ENCODE results near the gene FGF14.
A peak's percentile ranks its signal among the peaks of the same experiment; 100 is the strongest.

FGF14 gene

DNA sequence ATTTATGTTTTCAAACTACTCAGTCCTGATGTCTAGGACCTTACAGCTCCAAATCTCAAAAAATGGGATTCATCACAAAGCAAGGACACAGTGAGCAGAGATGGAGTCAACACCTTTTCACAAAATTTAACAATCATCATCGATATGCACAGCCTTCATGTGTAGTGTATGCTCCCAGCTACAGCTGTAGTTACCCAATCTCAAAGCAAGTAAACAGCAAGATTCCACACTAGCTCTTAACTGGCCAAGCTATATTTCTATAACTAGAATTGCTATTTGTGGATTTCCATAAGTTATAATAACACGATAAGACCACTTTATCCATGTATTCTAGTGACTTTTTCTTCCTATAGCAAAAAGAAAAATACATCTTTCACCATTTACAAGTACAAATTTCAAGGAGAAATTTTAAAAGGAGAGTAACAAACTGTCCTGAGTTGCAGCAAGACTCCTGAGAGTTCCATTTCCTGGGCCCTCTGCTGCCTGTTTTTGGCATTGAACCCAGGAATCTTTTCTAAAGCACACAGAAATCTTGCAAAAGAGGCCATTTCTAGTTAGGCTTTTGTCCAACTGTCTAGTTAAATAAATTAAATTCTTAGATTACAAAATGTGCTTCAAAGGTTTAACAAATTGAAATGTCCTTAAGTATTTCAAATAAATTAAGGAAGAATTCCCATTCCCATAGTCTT is 460.6 kb downstream of the FGF14 start:
- H3K36me3 Mint-ChIP-seq, result no peaks in the 10 kb centered on the region
- no peak overlapping the region for H3K4me3 Mint-ChIP-seq
- H3K27ac Mint-ChIP-seq, result no peak overlapping the region
- H3K9me3 Mint-ChIP-seq, result no peaks in the 10 kb centered on the region
- ATAC-seq (replicated peaks) (no peak), DNase-seq (no peak)
- peaks cover 4 to 10% of the 10 kb centered on the region in 2 donors for H3K27me3 Mint-ChIP-seq
- H3K4me1 Mint-ChIP-seq, result no peaks in the 10 kb centered on the region

DNA sequence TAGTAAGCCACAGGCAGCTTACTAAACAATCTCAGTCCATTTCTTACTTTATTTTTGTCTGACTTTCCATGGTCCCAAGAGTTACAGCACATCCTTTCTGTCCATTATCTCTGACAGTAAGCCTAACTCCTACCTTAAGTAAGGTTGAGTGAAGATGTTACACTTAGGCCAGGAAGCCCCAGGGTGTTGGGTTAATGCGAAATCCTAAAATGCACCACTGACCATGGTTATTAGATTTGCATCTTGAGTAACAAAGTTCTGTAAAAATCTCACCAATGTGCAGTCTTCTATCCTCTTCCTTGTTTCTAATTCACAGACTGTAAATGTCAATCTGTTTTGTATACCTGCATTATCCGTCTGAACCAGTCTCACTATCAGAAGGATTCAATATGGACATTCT is 462.5 kb downstream of the FGF14 start:
- no peak for DNase-seq
- Mint-ChIP-seq H3K9me3 (peaks cover 0 to 4% of the 10 kb centered on the region in 2 donors), H3K4me3 (no peak overlapping the region), H3K27me3 (peaks cover 4 to 10% of the 10 kb centered on the region in 2 donors), H3K4me1 (no peaks in the 10 kb centered on the region), H3K27ac (no peak overlapping the region), H3K36me3 (no peaks in the 10 kb centered on the region)
- no peak for ATAC-seq (replicated peaks)

DNA sequence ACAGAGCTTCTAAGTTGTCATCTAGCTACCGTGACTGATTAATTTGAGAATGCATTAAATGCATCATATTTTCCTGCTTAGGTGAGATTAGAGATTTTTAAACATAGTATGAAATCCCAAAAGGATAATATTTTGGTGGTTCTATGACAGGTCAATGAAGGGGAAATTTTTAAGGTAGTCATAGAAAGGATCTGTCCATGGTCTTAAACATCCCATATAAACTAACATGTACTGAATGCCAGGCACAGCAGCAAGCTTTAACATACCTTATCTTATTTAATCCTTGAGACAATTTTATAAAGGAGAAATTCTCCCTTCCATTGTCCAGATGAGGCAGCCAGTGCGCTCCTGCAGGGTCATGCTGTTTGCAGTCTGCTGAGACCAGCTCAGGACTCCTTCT is 466.0 kb downstream of the FGF14 start:
- DNase-seq (no peak), ATAC-seq (replicated peaks) (no peak)
- H3K27ac Mint-ChIP-seq, result no peak overlapping the region
- peaks cover 4 to 10% of the 10 kb centered on the region in 2 donors for H3K27me3 Mint-ChIP-seq
- no peak overlapping the region for H3K4me3 Mint-ChIP-seq
- no peaks in the 10 kb centered on the region for H3K36me3 Mint-ChIP-seq
- H3K4me1 Mint-ChIP-seq, result no peaks in the 10 kb centered on the region
- peaks cover 0 to 4% of the 10 kb centered on the region in 2 donors for H3K9me3 Mint-ChIP-seq

DNA sequence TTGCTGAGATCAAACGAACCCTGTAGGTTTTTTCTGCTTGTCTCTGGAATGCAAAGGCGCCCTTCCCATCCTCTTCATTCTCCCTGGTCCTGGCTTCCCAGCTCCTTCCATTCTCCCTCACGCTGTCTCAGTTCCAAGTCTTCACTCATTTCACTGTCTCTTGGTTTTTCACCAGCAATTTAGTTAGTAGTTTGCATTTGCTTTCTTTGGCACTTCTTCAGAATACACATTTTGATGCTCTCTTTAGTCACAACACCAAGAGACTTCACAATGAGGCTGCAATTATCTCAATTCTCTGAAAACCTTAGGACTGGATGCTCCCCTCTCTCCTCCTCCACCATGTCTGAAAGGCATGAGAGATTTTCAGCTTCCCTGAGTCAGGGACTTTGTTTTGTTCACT is 470.7 kb downstream of the FGF14 start:
- Mint-ChIP-seq H3K27ac (no peak overlapping the region), H3K36me3 (no peaks in the 10 kb centered on the region), H3K9me3 (peaks cover 0 to 4% of the 10 kb centered on the region in 2 donors), H3K27me3 (peaks cover 0 to 9% of the 10 kb centered on the region in 2 donors), H3K4me1 (no peaks in the 10 kb centered on the region), H3K4me3 (no peak overlapping the region)
- no peak for DNase-seq
- ATAC-seq (replicated peaks), result no peak

DNA sequence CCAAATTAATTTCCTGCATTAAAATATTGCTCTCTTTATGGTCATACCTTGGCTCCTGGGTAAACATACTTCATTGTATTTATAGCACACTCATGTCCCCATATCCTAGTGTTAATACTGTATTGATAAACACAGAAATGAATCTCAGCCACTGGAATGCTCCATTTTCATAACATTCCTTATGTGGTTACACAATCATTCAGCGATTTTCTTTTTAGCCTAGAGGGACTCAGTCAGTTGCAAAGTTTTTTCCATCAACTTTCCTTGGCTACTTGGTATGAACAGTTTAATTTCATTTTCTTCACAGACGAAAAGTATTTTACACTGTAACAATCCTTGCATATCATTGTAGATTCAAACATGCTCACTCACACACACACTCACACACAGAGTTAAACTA is 471.5 kb downstream of the FGF14 start:
- no peak for ATAC-seq (replicated peaks)
- no peak for DNase-seq

DNA sequence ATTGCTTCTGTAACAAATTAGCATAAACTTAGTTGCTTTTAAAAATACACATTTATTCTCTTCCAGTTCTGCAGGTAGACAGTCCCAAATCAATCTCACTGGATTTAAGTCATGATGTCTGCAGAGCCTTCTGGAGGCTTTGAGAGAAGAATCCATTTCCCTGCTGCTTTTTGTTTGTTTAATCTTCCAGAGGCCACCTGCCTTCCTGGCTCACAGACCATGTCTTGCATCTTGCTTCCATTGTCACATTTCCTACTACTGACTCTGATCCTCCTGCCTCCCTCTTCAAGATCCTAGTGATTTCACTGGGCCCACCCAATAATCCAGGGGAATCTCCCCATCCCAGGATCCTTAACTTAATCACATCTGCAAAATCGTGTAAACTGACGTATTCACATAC is 476.1 kb downstream of the FGF14 start:
- H3K27me3 Mint-ChIP-seq, result peaks cover 7 to 23% of the 10 kb centered on the region in 2 donors

More for the DNA sequence above, 471.5 kb downstream of the FGF14 start:
- Mint-ChIP-seq H3K27ac (no peak overlapping the region), H3K27me3 (peaks cover 0 to 10% of the 10 kb centered on the region in 2 donors), H3K4me1 (no peaks in the 10 kb centered on the region), H3K4me3 (no peak overlapping the region), H3K36me3 (no peaks in the 10 kb centered on the region), H3K9me3 (no peaks in the 10 kb centered on the region)

DNA sequence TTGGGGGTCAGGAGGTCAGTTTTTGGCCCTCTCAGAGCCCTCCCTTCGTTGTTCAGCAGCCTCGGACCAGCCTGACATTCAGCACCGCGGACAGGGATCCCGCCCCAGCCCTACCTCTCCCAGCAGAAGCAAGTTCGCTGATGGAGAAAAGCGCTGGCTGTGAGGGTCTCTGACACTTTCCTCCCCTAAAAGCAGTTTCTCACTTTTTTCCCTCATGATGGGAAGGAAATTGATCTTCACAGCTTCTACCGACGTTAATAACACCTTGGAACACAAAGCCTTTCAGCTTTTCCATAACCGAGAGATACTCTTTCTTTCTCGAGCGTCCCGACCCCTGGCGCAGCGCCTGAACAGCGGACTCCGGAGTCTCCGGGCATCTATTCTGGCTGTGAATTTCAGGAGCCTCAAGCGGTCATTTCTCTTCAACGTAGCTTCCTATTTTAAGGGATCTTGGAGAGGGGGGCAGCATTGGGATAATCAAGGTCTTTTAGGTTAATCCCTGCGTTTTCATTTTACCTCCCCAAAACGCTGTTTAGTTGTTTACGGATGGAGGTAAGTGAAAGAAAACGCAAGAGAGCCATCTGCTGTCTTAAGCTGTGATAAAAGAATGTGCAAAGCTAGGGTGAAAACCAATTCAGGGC is 482.2 kb downstream of the FGF14 start:
- Mint-ChIP-seq H3K27me3 (peaks cover 44 to 47% of the 10 kb centered on the region in 2 donors), H3K36me3 (no peaks in the 10 kb centered on the region), H3K4me3 (no peak overlapping the region), H3K4me1 (peaks cover 4% of the 10 kb centered on the region in 2 donors), H3K9me3 (no peaks in the 10 kb centered on the region), H3K27ac (no peak overlapping the region)
- DNase-seq, result no peak
- ATAC-seq (replicated peaks), result no peak

More for the DNA sequence above, 476.1 kb downstream of the FGF14 start:
- DNase-seq (no peak), ATAC-seq (replicated peaks) (no peak)
- Mint-ChIP-seq H3K4me3 (no peak overlapping the region), H3K4me1 (no peaks in the 10 kb centered on the region), H3K9me3 (no peaks in the 10 kb centered on the region), H3K27ac (no peak overlapping the region), H3K36me3 (no peaks in the 10 kb centered on the region)

DNA sequence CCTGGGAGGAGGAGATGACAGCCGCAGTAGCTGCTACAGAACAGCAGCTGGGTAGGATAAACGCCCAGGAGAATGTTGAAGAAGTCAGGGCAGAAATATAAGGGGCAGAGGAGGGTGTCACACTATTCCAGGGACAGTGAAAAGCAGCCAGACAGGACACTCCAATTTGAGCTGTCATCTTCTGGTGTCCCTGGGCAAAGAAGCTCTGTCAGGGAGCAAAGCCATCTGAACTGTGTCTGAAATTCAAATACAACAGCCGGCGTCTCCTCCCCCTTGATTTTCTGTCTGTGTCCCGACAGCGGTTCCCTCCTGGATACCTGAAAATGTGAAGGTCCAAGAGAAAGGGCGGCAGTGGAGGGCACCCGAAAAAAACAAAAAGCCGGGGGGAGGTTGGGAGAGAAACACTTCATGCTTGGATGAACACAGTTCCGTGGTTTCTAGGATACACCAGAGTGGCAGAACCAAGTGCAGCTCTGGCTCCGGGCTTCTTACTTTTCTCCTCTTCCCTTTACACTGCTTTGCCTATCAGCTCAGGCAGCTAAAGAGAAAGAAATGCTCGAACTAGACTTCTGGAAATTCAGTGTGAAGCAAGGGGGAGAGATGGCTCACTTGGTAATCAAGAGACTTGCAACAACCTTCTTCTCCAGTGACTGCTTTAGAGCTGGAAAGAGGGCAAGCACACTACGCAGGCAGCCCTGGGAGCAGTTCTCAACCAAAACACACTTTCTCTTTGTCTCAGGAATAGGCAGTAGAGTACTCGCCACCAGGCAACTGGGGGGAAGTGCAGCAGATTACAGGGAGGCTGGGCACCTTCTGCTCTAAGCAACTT is 483.8 kb downstream of the FGF14 start:
- H3K27me3 Mint-ChIP-seq, result peaks cover 48 to 55% of the 10 kb centered on the region in 2 donors
- DNase-seq, result no peak
- ATAC-seq (replicated peaks), result no peak

DNA sequence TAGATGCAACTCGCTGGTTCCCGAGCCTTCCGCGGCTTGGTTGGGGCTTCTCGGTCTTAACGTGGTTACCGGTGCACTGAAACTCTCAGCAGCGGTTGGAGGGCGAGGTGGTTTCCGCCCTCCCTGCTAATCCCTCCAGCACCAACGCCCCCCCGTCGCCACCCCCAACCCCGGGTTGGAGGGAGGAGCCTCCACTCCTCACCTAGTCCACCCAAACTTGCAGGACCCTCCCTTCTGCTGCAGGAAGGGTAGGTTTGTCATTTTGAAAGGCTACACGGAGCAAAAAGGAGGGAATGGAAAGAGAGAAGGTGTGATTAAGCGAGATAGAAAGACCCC is 484.4 kb downstream of the FGF14 start:
- no peak overlapping the region for H3K4me3 Mint-ChIP-seq
- H3K36me3 Mint-ChIP-seq, result no peaks in the 10 kb centered on the region
- peaks cover 47 to 59% of the 10 kb centered on the region in 2 donors for H3K27me3 Mint-ChIP-seq
- peak overlapping the region; percentile 68 for H3K27ac Mint-ChIP-seq
- no peak for DNase-seq
- H3K9me3 Mint-ChIP-seq, result peaks cover 0 to 2% of the 10 kb centered on the region in 2 donors
- no peak for ATAC-seq (replicated peaks)
- H3K4me1 Mint-ChIP-seq, result peaks cover 4% of the 10 kb centered on the region in 2 donors

More for the DNA sequence above, 483.8 kb downstream of the FGF14 start:
- H3K9me3 Mint-ChIP-seq, result peaks cover 0 to 2% of the 10 kb centered on the region in 2 donors
- peak overlapping the region; percentile 68 for H3K27ac Mint-ChIP-seq
- no peak overlapping the region for H3K4me3 Mint-ChIP-seq
- H3K36me3 Mint-ChIP-seq, result no peaks in the 10 kb centered on the region
- H3K4me1 Mint-ChIP-seq, result peaks cover 4% of the 10 kb centered on the region in 2 donors

DNA sequence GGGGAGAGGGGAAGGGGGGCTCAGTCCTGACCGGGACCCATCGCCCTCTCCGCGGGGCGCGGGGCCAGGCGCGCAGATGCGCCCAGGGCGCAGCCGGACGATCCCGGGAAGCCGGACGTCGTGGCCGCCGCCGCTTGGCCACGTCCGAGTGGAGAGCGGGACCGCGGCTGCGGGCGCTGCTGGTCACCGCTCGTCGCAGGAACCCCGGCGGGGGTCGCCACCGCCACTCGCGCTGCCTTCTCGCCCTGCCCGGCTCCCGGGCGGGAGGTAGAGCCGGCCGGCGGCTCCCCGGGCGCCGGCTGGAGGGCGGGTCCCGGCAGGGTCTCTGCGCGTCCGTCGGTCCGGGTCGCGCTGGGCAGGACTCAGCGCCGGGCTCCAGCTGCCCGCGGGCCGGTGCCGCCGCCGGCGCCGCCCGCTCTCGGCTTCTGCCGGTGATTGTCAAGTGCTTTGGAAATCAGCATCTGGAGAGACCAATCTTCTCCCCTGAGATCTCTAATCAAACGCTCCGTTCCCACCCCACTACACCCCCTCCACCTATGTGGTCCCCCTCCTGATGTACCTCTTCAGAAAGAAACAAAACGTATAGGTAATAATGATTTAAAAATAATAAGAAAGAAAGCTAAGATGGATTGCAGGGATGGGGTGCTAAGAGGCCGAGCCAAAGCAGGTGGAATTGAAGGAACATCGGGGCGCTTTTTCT is 484.9 kb downstream of the FGF14 start:
- Mint-ChIP-seq H3K27me3 (peaks cover 44 to 59% of the 10 kb centered on the region in 2 donors), H3K4me1 (peaks cover 4% of the 10 kb centered on the region in 2 donors), H3K4me3 (no peak overlapping the region), H3K9me3 (peaks cover 0 to 2% of the 10 kb centered on the region in 2 donors), H3K27ac (no peak overlapping the region), H3K36me3 (no peaks in the 10 kb centered on the region)
- ATAC-seq (replicated peaks), result no peak
- no peak for DNase-seq

DNA sequence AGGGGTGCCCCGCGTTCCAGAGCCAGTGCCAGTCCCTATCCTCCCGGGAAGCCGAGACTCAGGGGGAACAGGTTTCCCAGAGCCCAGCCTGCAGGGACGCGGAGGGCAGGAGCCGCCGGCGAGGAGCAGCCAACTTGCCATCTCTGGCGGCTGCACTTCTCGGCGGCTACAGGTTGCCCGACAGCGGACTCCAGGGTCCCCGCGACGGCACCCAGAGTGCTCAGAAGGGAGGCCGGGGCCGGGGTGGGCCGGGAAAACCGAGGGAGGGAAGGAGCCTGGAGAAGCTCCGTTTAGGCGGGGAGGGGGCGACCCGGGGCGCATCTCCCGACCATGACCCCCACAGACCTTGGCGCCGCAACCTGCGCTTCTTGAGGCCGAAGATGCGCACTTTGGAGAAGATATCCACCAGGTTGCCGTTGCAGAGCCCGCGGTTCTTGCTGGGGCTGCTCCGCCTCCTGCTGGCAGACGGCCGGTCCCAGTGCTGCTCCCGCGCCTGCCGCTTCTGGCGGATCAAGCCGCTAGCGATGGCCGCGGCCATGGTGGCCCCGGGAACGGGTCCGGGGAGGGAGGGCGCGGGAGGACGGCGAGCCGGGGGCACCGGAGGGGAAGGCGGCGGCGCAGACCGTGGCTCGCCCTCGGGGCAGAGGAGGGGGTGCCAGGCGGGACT is 485.6 kb downstream of the FGF14 start:
- ATAC-seq (replicated peaks) (no peak), DNase-seq (no peak)
- Mint-ChIP-seq H3K27me3 (peaks cover 37 to 52% of the 10 kb centered on the region in 2 donors), H3K9me3 (peaks cover 0 to 2% of the 10 kb centered on the region in 2 donors), H3K4me1 (peaks cover 4% of the 10 kb centered on the region in 2 donors), H3K36me3 (no peaks in the 10 kb centered on the region), H3K4me3 (no peak overlapping the region), H3K27ac (peak overlapping the region; percentile 68)

DNA sequence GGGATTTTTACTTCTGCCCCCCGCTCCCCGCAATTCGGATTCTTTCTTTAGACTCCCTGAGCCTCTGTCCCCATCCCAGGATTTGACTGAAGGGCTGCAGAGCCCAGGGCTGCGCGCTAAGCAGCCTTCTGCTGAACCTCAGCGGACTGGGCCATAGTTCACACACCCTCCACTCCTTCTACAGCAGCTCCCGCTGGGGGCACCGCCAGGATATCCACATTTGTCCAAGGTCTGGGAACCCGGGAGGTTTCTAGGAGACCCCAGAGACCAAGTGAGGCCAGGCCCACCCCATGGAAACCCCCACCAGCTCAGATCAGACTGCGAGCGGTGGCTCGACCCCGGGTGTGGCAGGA is 486.1 kb downstream of the FGF14 start:
- Mint-ChIP-seq H3K36me3 (no peaks in the 10 kb centered on the region), H3K9me3 (peaks cover 0 to 2% of the 10 kb centered on the region in 2 donors), H3K27ac (peak overlapping the region; percentile 68), H3K27me3 (peaks cover 35 to 52% of the 10 kb centered on the region in 2 donors), H3K4me1 (peaks cover 4% of the 10 kb centered on the region in 2 donors), H3K4me3 (no peak overlapping the region)
- ATAC-seq (replicated peaks), result no peak
- no peak for DNase-seq

DNA sequence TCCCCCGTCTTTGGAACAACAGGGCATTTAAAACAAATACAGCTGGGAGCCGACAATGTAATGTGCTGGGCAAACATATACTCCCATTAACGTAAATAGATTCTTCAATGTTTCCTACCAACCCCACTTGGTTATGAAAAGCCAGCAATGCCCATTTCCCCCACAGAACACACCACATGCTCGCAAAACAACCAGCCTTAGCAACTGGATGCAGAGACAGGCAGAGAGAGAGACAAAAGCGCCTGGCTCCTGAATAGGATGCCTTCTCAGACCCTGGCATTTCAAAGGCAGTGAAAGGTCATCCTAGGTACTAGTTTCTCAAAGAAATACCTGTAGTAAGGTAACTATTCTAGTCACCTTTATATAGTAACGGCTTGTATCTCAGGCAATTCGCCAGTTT is 486.5 kb downstream of the FGF14 start:
- DNase-seq (no peak), ATAC-seq (replicated peaks) (no peak)
- H3K27me3 Mint-ChIP-seq, result peaks cover 35 to 52% of the 10 kb centered on the region in 2 donors
- H3K36me3 Mint-ChIP-seq, result no peaks in the 10 kb centered on the region
- H3K9me3 Mint-ChIP-seq, result peaks cover 0 to 2% of the 10 kb centered on the region in 2 donors
- H3K4me1 Mint-ChIP-seq, result peaks cover 4% of the 10 kb centered on the region in 2 donors
- peak overlapping the region; percentile 68 for H3K27ac Mint-ChIP-seq
- no peak overlapping the region for H3K4me3 Mint-ChIP-seq

DNA sequence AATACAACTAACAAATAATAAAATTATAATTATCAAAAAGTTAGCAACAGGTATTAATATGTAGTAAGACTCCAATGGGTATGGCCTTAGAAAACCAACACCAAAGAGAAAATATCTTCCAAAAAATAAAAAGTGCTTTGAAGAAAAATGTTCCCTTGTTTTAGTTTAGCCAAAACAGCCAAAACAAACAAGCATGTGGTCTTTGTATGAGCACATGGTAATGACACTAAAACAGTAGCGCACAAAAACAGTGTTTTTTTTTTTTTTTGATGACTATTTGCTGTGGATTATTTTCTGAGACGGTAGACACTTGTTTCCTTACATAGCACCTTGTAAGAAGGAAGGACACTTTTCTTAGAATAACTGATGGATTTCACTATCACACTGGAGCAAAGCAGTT is 490.1 kb downstream of the FGF14 start:
- H3K4me3 Mint-ChIP-seq, result no peak overlapping the region
- ATAC-seq (replicated peaks) (no peak), DNase-seq (no peak)
- no peaks in the 10 kb centered on the region for H3K4me1 Mint-ChIP-seq
- H3K36me3 Mint-ChIP-seq, result no peaks in the 10 kb centered on the region
- H3K27me3 Mint-ChIP-seq, result peaks cover 14 to 24% of the 10 kb centered on the region in 2 donors
- H3K27ac Mint-ChIP-seq, result no peak overlapping the region
- H3K9me3 Mint-ChIP-seq, result peaks cover 0 to 2% of the 10 kb centered on the region in 2 donors
